GM12875 (cell line): ENCODE results near the gene SLC22A5.

ENCODE experiments used
- H3K4me3 ChIP-seq: one replicate; pipeline ENCODE4 v1.5.1; 2011; ENCODE audit warnings: low read depth, low read length, control low read depth
- CTCF ChIP-seq: IDR thresholded peaks from 2 replicates; pipeline ENCODE4 v1.5.1; 2011; ENCODE audit warnings: low read depth, mild to moderate bottlenecking, control low read depth, inconsistent platforms, low read length, moderate library complexity, borderline replicate concordance; ENCODE audit not compliant: insufficient read depth

SLC22A5 gene

GRCh38 chr5:132372542-132372941, 3.0 kb downstream of the SLC22A5 start:
- no peak for TF ChIP-seq CTCF
- no peak overlapping the region for H3K4me3 ChIP-seq

GRCh38 chr5:132375957-132376356, 6.4 kb downstream of the SLC22A5 start:
- no peak overlapping the region for H3K4me3 ChIP-seq
- TF ChIP-seq CTCF, result no peak

- TF ChIP-seq CTCF, result no peak
- no peak overlapping the region for H3K4me3 ChIP-seq
Observed at GRCh38 chr5:132376694-132377641, 7.5 kb downstream of the SLC22A5 start.

- TF ChIP-seq CTCF, result no peak
- H3K4me3 ChIP-seq, result no peak overlapping the region
Observed at GRCh38 chr5:132377738-132378137, 8.2 kb downstream of the SLC22A5 start.

- TF ChIP-seq CTCF, result no peak
- no peak overlapping the region for H3K4me3 ChIP-seq
Observed at GRCh38 chr5:132378580-132378979, 9.1 kb downstream of the SLC22A5 start.

GRCh38 chr5:132380047-132380446, 10.5 kb downstream of the SLC22A5 start:
- no peak overlapping the region for H3K4me3 ChIP-seq
- no peak for TF ChIP-seq CTCF

- TF ChIP-seq CTCF, result no peak
- H3K4me3 ChIP-seq, result no peak overlapping the region
Observed at GRCh38 chr5:132380741-132381140, 11.2 kb downstream of the SLC22A5 start.
